GM23338 (cell line): ENCODE data around the gene ARHGEF11.

ENCODE experiments used
- EZH2phosphoT487 ChIP-seq: fragments of 200-600 bp; sonication (generic); IDR thresholded peaks from one replicate; pipeline ENCODE4 v1.8.1; 2018; ENCODE audit warnings: antibody characterized with exemption; ENCODE audit not compliant: unreplicated experiment
- TF ChIP-seq, protein P1 (sequence below), 2 experiments: fragments of 200-600 bp in 1 of 2; sonication (generic) in 1 of 2; conservative IDR thresholded peaks; 2 replicates each; pipeline versions ENCODE4 v1.5.1 to v1.6.1; 2016 to 2017; ENCODE audit warnings: antibody characterized with exemption in 2 of 2, low read depth in 2 of 2, mild to moderate bottlenecking in 2 of 2, moderate library complexity in 1 of 2

DNA sequence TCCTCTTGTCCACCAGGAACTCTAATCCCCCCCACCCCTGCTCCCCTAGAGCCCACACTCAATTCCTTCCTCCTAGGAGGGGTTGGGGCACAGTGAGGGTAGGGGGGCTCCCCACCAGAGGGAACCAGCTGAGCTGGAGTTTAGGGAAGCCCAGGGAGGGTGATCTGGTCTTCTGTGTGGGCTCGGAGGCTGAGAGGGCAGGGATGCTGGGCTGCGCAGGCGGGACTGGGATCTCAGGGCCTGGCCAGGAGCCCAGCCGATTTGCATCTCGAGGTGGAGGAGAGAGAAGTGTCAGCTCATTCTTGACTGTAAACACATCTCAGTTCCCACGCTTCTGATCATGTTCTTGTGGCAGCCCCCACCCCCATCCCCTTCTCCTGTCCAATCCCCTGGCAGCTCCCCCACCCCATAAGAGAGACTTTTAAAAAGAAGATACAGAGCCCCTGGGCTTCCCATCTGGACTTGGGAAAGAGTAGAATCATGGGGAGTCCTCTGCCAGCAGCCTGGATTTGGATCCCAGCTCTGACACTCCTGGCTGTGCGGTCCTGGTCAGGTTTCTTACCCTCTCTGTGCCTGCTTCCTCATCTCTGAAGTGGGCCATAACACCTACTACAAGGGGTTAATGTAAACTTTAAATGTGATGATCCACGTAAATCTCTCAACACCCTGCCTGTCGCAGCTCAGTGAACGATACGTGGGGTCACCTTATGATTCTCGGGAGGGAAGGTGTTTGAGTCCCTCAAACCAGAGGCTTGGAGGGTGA, 145.4 kb downstream of the ARHGEF11 start:
- TF ChIP-seq, protein P1, sequence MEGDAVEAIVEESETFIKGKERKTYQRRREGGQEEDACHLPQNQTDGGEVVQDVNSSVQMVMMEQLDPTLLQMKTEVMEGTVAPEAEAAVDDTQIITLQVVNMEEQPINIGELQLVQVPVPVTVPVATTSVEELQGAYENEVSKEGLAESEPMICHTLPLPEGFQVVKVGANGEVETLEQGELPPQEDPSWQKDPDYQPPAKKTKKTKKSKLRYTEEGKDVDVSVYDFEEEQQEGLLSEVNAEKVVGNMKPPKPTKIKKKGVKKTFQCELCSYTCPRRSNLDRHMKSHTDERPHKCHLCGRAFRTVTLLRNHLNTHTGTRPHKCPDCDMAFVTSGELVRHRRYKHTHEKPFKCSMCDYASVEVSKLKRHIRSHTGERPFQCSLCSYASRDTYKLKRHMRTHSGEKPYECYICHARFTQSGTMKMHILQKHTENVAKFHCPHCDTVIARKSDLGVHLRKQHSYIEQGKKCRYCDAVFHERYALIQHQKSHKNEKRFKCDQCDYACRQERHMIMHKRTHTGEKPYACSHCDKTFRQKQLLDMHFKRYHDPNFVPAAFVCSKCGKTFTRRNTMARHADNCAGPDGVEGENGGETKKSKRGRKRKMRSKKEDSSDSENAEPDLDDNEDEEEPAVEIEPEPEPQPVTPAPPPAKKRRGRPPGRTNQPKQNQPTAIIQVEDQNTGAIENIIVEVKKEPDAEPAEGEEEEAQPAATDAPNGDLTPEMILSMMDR (conservative IDR thresholded peaks at IDR 0.05; ENCODE audit: low read depth in 2 of 2), result no peak
- no peak for TF ChIP-seq EZH2phosphoT487
